GM21528 (cell line): Measurements from ENCODE around the gene HM13.
"Not testable (repeated sequence)": the region's sequence is repeated elsewhere in the genome, so short reads cannot be mapped to it uniquely, and the experiment has no call there.

Source experiments
- ATAC-seq: cut with Tn5 transposase; IDR thresholded peaks from one replicate; pipeline ENCODE4 v1.9.1; 2021; ENCODE audit warnings: mild to moderate bottlenecking, moderate library complexity; ENCODE audit not compliant: unreplicated experiment, low FRiP score

HM13 gene

GRCh38 chr20:31500527-31500926 is 13.7 kb upstream of the HM13 start:
- ATAC-seq, result no peak

- peak; percentile 91 for ATAC-seq
Observed at GRCh38 chr20:31502884-31503673, 11.2 kb upstream of the HM13 start.

GRCh38 chr20:31505903-31506302 is 8.3 kb upstream of the HM13 start:
- ATAC-seq, result no peak

- ATAC-seq, result no peak
Observed at GRCh38 chr20:31508517-31509244, 5.6 kb upstream of the HM13 start.

- ATAC-seq, result no peak
Observed at GRCh38 chr20:31515072-31515774, 981 bp downstream of the HM13 start.

GRCh38 chr20:31515775-31516107 is 1.5 kb downstream of the HM13 start:
- no peak for ATAC-seq

- no peak for ATAC-seq
Observed at GRCh38 chr20:31516166-31516565, 1.9 kb downstream of the HM13 start.

GRCh38 chr20:31516651-31517050 is 2.4 kb downstream of the HM13 start:
- no peak for ATAC-seq

GRCh38 chr20:31517373-31517772 is 3.1 kb downstream of the HM13 start:
- ATAC-seq, result no peak

- not testable (repeated sequence) for ATAC-seq
Observed at GRCh38 chr20:31521267-31521666, 7.0 kb downstream of the HM13 start.

- no peak for ATAC-seq
Observed at GRCh38 chr20:31522731-31523130, 8.5 kb downstream of the HM13 start.

GRCh38 chr20:31523361-31524283 is 9.4 kb downstream of the HM13 start:
- no peak for ATAC-seq

GRCh38 chr20:31527266-31527665 is 13.0 kb downstream of the HM13 start:
- ATAC-seq, result no peak

- no peak for ATAC-seq
Observed at GRCh38 chr20:31535298-31535697, 21.1 kb downstream of the HM13 start.

- ATAC-seq, result no peak
Observed at GRCh38 chr20:31536575-31536974, 22.3 kb downstream of the HM13 start.

- no peak for ATAC-seq
Observed at GRCh38 chr20:31537116-31537871, 23.1 kb downstream of the HM13 start.

GRCh38 chr20:31537890-31538289 is 23.6 kb downstream of the HM13 start:
- no peak for ATAC-seq

GRCh38 chr20:31538326-31538725 is 24.1 kb downstream of the HM13 start:
- ATAC-seq, result no peak

GRCh38 chr20:31539636-31540035 is 25.4 kb downstream of the HM13 start:
- not testable (repeated sequence) for ATAC-seq

GRCh38 chr20:31540406-31540805 is 26.2 kb downstream of the HM13 start:
- no peak for ATAC-seq
